Tibial artery (tissue), 4 donors: ENCODE results near the gene CRTC1.

Experiments used
- DNase-seq, 2 donors: peaks; one replicate each; pipeline ENCODE4 v3.0.0-alpha.2; 2019
- H3K27ac ChIP-seq, 2 donors: fragments of 200-600 bp; sonication (generic) in 1 of 2; 1 replicate in 1 of 2; 2 replicates in 1 of 2; pipeline ENCODE4 v1.5.1; 2018 to 2019; ENCODE audit warnings: mild to moderate bottlenecking in 1 of 2
- H3K27me3 ChIP-seq, 2 donors: fragments of 200-600 bp; sonication (generic) in 1 of 2; one replicate each; pipeline versions ENCODE4 v1.5.1 to v1.6.0; 2016 to 2019
- H3K36me3 ChIP-seq, 3 donors: fragments of 200-600 bp; sonication (generic) in 2 of 3; one replicate each; pipeline ENCODE4 v1.5.1; 2016 to 2019; ENCODE audit warnings: mild to moderate bottlenecking in 2 of 3
- H3K4me1 ChIP-seq, 4 donors: fragments of 200-600 bp; sonication (generic) in 2 of 4; 1 replicate in 3 of 4; 2 replicates in 1 of 4; pipeline ENCODE4 v1.5.1; 2016 to 2019
- H3K4me3 ChIP-seq, 2 donors: fragments of 200-600 bp; sonication (generic) in 1 of 2; 1 replicate in 1 of 2; 2 replicates in 1 of 2; pipeline ENCODE4 v1.5.1; 2018 to 2019; ENCODE audit warnings: mild to moderate bottlenecking in 2 of 2
- H3K9me3 ChIP-seq, 3 donors: fragments of 200-600 bp; sonication (generic) in 1 of 3; one replicate each; pipeline ENCODE4 v1.5.1; 2016 to 2019
- intact Hi-C: fragments of 100-400 bp; cut with DNase I; formaldehyde crosslinking; loops from one replicate; pipeline ENCODE4 v1.15.0; 2023; ENCODE audit warnings: low total_unique reads
- TF ChIP-seq, protein P1 (sequence below), 2 experiments: fragments of 200-600 bp in 1 of 2; fragments of 450-650 bp in 1 of 2; IDR thresholded peaks; one replicate each; pipeline ENCODE4 v1.5.1; 2017 to 2019; ENCODE audit warnings: antibody characterized with exemption in 2 of 2, mild to moderate bottlenecking in 1 of 2, moderate library complexity in 1 of 2

The CRTC1 gene

DNA sequence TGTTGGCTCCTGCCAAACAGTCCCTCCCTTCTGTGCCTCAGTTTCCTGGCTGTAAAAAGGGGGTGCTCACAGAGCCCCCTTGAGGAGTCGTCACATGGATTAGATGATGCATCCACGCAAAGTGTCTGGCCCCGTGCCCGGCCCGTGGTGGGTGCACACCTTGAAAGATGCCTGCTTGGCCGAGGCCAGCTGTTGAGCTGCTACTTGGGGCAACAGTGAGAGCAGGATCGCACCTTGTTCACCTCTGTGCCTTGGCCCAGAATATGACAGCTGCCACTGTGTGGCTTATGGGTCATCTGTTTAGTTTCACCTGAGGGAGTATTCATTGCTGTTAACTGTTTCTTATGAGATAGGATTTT lies 17.7 kb downstream of the CRTC1 start:
- no peak for DNase-seq
- intact Hi-C loops: no loop called here
- Histone ChIP-seq H3K9me3 (no peaks in the 10 kb centered on the region), H3K4me1 (peaks cover 0 to 22% (median 10%) of the 10 kb centered on the region in 4 donors), H3K4me3 (peak overlapping the region; percentile 43 to 58), H3K27me3 (no peaks in the 10 kb centered on the region), H3K36me3 (no peaks in the 10 kb centered on the region), H3K27ac (peak overlapping the region; percentile 57 to 71)
- TF ChIP-seq, protein P1, sequence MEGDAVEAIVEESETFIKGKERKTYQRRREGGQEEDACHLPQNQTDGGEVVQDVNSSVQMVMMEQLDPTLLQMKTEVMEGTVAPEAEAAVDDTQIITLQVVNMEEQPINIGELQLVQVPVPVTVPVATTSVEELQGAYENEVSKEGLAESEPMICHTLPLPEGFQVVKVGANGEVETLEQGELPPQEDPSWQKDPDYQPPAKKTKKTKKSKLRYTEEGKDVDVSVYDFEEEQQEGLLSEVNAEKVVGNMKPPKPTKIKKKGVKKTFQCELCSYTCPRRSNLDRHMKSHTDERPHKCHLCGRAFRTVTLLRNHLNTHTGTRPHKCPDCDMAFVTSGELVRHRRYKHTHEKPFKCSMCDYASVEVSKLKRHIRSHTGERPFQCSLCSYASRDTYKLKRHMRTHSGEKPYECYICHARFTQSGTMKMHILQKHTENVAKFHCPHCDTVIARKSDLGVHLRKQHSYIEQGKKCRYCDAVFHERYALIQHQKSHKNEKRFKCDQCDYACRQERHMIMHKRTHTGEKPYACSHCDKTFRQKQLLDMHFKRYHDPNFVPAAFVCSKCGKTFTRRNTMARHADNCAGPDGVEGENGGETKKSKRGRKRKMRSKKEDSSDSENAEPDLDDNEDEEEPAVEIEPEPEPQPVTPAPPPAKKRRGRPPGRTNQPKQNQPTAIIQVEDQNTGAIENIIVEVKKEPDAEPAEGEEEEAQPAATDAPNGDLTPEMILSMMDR (IDR thresholded peaks at IDR 0.05): no peak

DNA sequence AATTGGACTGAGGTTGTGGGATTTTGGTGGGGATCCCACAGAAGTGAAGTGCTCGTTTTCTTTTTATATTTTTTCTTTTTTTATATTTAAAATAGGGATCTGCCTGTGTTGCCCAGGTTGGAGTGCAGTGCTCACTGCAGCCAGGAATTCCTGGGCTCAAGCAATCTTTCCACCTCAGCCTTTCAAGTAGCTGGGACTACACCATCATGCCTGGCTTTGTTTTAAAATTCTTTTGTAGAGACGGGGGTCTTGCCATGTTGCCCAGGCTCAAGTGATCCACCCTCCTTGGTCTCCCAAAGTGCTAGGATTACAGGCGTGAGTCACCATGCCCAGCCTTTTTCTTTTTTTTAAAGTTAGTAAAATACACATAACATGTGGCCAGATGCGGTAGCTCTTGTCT lies 20.6 kb downstream of the CRTC1 start:
- no peak for DNase-seq
- no peaks in the 10 kb centered on the region for H3K9me3 ChIP-seq
- H3K4me3 ChIP-seq: no peak overlapping the region
- no peaks in the 10 kb centered on the region for H3K36me3 ChIP-seq
- H3K4me1 ChIP-seq: peaks cover 0 to 30% (median 17%) of the 10 kb centered on the region in 4 donors
- TF ChIP-seq, protein P1 (IDR thresholded peaks at IDR 0.05): no peak
- no peaks in the 10 kb centered on the region for H3K27me3 ChIP-seq
- intact Hi-C loops: no loop called here
- H3K27ac ChIP-seq: no peak overlapping the region

DNA sequence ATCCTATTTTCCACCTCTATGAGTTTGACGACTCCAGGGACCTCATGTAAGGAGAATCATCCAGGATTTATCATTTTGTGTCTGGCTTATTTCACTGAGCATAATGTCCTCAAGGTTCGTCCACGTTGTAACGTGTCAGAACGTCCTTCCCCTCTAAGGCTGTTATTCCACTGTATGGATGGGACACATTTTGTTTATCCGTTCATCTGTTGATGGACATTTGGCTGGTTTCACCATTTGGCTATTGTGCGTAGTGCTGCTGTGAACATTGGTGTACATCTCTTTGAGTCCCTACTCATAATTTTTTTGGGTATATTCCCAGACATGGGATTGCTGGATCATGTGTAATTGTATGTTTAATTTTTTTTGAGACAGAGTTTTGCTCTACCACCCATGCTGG lies 21.5 kb downstream of the CRTC1 start:
- no peak overlapping the region for H3K4me3 ChIP-seq
- no peaks in the 10 kb centered on the region for H3K36me3 ChIP-seq
- TF ChIP-seq, protein P1 (IDR thresholded peaks at IDR 0.05): no peak
- H3K27me3 ChIP-seq: no peaks in the 10 kb centered on the region
- H3K4me1 ChIP-seq: peaks cover 0 to 37% (median 15%) of the 10 kb centered on the region in 4 donors
- no peak for DNase-seq
- intact Hi-C loops: no loop called here
- H3K9me3 ChIP-seq: no peaks in the 10 kb centered on the region
- no peak overlapping the region for H3K27ac ChIP-seq

DNA sequence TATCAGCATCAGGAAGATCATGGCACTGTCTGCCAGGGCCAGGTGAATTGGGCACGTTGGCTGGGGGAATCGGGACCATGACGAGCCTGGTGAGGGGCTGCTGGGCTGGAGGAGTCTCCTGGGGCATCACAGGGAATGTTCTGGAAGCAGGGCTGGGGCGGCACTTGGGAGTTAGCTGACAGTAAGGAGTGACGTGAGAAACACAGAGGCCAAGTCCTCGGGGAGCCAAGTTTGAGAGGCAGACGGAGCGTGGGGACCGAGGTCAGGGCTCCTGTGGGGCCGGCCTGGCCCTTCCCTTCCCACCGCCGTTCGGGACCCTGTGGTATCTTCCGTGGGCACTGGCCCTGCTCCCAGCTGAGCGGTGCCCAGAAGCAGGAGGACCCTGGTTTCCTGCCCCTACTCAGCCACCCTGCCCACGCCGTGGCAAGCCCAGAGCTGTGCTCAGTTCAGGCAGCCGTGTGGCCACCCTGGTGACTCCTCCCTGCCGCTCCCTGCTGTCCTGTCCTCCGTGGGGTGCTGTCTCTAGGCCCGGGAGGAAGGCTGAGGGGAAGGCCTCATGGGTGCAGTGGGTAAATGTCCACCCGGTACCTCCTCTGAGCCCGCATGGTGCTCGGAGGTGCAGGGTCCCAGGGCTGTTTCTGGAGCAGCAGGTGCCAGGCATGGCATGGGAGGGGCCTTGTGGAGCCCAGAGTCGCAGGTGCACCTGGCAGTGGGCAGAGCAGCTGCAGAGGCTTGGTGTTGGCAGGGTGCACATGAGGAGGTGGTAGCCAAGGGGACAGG lies 25.2 kb downstream of the CRTC1 start:
- DNase-seq: peak in 1 of 2 donors; percentile 76
- peaks cover 0 to 45% (median 15%) of the 10 kb centered on the region in 4 donors for H3K4me1 ChIP-seq
- no peaks in the 10 kb centered on the region for H3K9me3 ChIP-seq
- peak overlapping the region; percentile 20 to 30 for H3K27ac ChIP-seq
- TF ChIP-seq, protein P1 (IDR thresholded peaks at IDR 0.05): no peak
- no peaks in the 10 kb centered on the region for H3K27me3 ChIP-seq
- no peak overlapping the region for H3K4me3 ChIP-seq
- intact Hi-C loops: no loop called here
- H3K36me3 ChIP-seq: no peaks in the 10 kb centered on the region

DNA sequence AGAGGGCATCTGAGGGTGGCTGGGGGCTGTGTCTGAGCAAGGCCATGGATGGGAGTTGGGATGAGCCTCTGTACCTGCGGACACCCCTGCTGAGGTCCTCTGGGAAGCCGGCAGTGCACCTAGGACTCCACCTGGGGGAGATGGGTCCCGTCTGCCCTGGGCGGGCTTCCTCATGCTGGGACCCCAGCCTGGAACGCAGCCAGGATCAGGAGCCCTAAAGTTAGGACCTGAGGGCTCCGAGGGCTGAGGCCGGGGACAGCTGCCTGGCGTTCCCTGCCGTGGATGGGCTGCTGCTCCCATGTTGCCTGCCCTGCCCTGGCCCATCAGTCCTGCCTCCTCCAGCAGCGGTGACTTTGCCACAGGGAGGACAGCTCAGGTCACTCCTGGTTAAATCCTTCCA lies 26.1 kb downstream of the CRTC1 start:
- no peak for DNase-seq
- H3K36me3 ChIP-seq: no peaks in the 10 kb centered on the region
- TF ChIP-seq, protein P1 (IDR thresholded peaks at IDR 0.05): no peak

More for the DNA sequence above, 26.1 kb downstream of the CRTC1 start:
- Histone ChIP-seq H3K27ac (no peak overlapping the region), H3K27me3 (no peaks in the 10 kb centered on the region), H3K4me3 (no peak overlapping the region), H3K9me3 (no peaks in the 10 kb centered on the region), H3K4me1 (peaks cover 0 to 45% (median 15%) of the 10 kb centered on the region in 4 donors)
- intact Hi-C loops: no loop called here
